GM12878 (cell line): ENCODE data around the gene AVL9. TPM values are rescaled to one million over a fixed set of nuclear protein-coding genes. Genes with fewer than 3 reads are reported as not detected.

Source experiments
- ATAC-seq: fragments of 200-7000 bp; cut with Tn5 transposase; 3 replicates; pipeline ENCODE4 v1.9.1; 2020; ENCODE audit warnings: mild to moderate bottlenecking, moderate library complexity
- BruUV-seq: library from RNA; stranded (reverse); fragments of 400-500 nt; replicated peaks from 2 replicates; lab custom pipeline; 2021; lab: Mats Ljungman, UMichigan
- CTCF ChIA-PET: fragments of 300-600 bp; sonication (Branson Sonifier 250); formaldehyde crosslinking; extraction: SDS; loops from one replicate; lab custom pipeline; 2021; ENCODE audit warnings: inconsistent platforms; lab: Yijun Ruan, JAX
- POLR2A ChIA-PET: fragments of 350-600 bp; formaldehyde crosslinking; extraction: SDS; loops from one replicate; lab custom pipeline; 2021; ENCODE audit warnings: inconsistent platforms; lab: Charles Lee
- RAD21 ChIA-PET: fragments of 300-600 bp; sonication (Branson Sonifier 250); formaldehyde crosslinking; loops from one replicate; lab custom pipeline; 2023; ENCODE audit warnings: antibody characterized with exemption; ENCODE audit not compliant: unreplicated experiment; lab: Charles Lee
- SMC1A ChIA-PET: fragments of 300-600 bp; sonication (Branson Sonifier 250); formaldehyde crosslinking; loops from one replicate; lab custom pipeline; 2023; ENCODE audit not compliant: unreplicated experiment, uncharacterized antibody; lab: Charles Lee
- DNase-seq: peaks from one replicate; pipeline ENCODE4 v3.0.0-alpha.2; 2011; ENCODE audit warnings: low read depth, low spot score
- FAIRE-seq: peaks from 3 replicates; lab custom pipeline; 2011; peaks lifted over from hg19 to GRCh38; lab: Jason Lieb, UNC
- H2AFZ ChIP-seq: 2 replicates; pipeline ENCODE4 v1.6.0; 2011; ENCODE audit warnings: low read depth, low read length, control low read depth; ENCODE audit not compliant: control insufficient read depth
- H3K27ac ChIP-seq: 2 replicates; pipeline ENCODE4 v1.5.1; 2011; ENCODE audit warnings: control low read depth; ENCODE audit not compliant: control insufficient read depth, insufficient read depth
- H3K27me3 ChIP-seq, 2 experiments: replicated peaks in 1 of 2; 2 replicates each; pipeline versions ENCODE4 v1.6.0 to v1.6.1; 2011; ENCODE audit warnings: low read length in 1 of 2; ENCODE audit not compliant: control insufficient read depth in 2 of 2, insufficient read depth in 2 of 2
- H3K36me3 ChIP-seq, 2 experiments: 2 replicates each; pipeline ENCODE4 v1.5.1; 2011; ENCODE audit warnings: low read length in 1 of 2; ENCODE audit not compliant: control insufficient read depth in 2 of 2, insufficient read depth in 2 of 2
- H3K4me1 ChIP-seq: 2 replicates; pipeline ENCODE4 v1.6.1; 2011; ENCODE audit warnings: mild to moderate bottlenecking, low read length, moderate library complexity, mixed read lengths; ENCODE audit not compliant: control insufficient read depth, insufficient read depth
- H3K4me2 ChIP-seq: 2 replicates; pipeline ENCODE4 v1.6.0; 2011; ENCODE audit warnings: control low read depth; ENCODE audit not compliant: control insufficient read depth, insufficient read depth
- H3K4me3 ChIP-seq: fragments of 200-600 bp; sonication (generic); 2 replicates; pipeline ENCODE4 v1.5.1; 2016
- H3K79me2 ChIP-seq: 2 replicates; pipeline ENCODE4 v1.6.0; 2011; ENCODE audit warnings: low read length; ENCODE audit not compliant: control insufficient read depth, insufficient read depth
- H3K9ac ChIP-seq: 2 replicates; pipeline ENCODE4 v1.8.0; 2011; ENCODE audit warnings: low read length, control low read depth, mixed read lengths; ENCODE audit not compliant: control insufficient read depth, insufficient read depth
- H3K9me3 ChIP-seq: replicated peaks from 3 replicates; pipeline ENCODE4 v1.5.1; 2011; ENCODE audit warnings: mild to moderate bottlenecking, low read length; ENCODE audit not compliant: control insufficient read depth, insufficient read depth
- H4K20me1 ChIP-seq: 2 replicates; pipeline ENCODE4 v1.6.0; 2011; ENCODE audit not compliant: control insufficient read depth, insufficient read depth
- ASH2L ChIP-seq: fragments of 300-600, 200-600 bp; sonication (generic); IDR thresholded peaks from 2 replicates; pipeline ENCODE4 v1.6.1; 2017; ENCODE audit warnings: low read depth, mild to moderate bottlenecking, borderline replicate concordance
- CBX3 ChIP-seq: fragments of 200-600 bp; sonication (generic); IDR thresholded peaks from 2 replicates; pipeline ENCODE4 v1.6.1; 2016; ENCODE audit warnings: low read depth, borderline replicate concordance
- EGR1 ChIP-seq, 2 experiments: IDR thresholded peaks; 1 replicate in 1 of 2; 2 replicates in 1 of 2; pipeline ENCODE4 v1.6.1; 2011 to 2012; ENCODE audit warnings: low read depth in 2 of 2, low read length in 2 of 2, borderline replicate concordance in 1 of 2, mild to moderate bottlenecking in 1 of 2, moderate library complexity in 1 of 2
- ESRRA ChIP-seq: IDR thresholded peaks from 2 replicates; pipeline ENCODE4 v1.6.1; 2012; ENCODE audit warnings: mild to moderate bottlenecking, low read length, improper control_type of control experiment
- FOS ChIP-seq: IDR thresholded peaks from 3 replicates; pipeline ENCODE4 v1.6.1; 2011; ENCODE audit warnings: borderline replicate concordance; ENCODE audit not compliant: insufficient read length; ENCODE audit errors: extremely low read depth
- NR2C2 ChIP-seq: IDR thresholded peaks from 2 replicates; pipeline ENCODE4 v1.6.1; 2011; ENCODE audit warnings: borderline replicate concordance, low read depth; ENCODE audit not compliant: control insufficient read depth, insufficient read length
- POU2F2 ChIP-seq: IDR thresholded peaks from 3 replicates; pipeline ENCODE4 v1.6.1; 2011; ENCODE audit warnings: low read depth, mild to moderate bottlenecking, low read length, borderline replicate concordance
- WGBS: methylation state at CpG from one replicate; pipeline ENCODE4 v1.1.6; 2016; ENCODE audit warnings: low lambda C conversion rate; ENCODE audit not compliant: insufficient replicate concordance, insufficient coverage; ENCODE audit errors: missing lambda C conversion rate; 5-methylcytosine and 5-hydroxymethylcytosine counted together
- in situ Hi-C: fragments of 300-500 bp; cut with MboI; formaldehyde crosslinking; loops from 9 replicates; pipeline ENCODE4 v1.14.3; 2018; ENCODE audit warnings: mixed read lengths
- intact Hi-C: fragments of 100-400 bp; cut with micrococcal nuclease; formaldehyde crosslinking; loops from one replicate; pipeline ENCODE4 v1.14.2; 2022; ENCODE audit not compliant: unreplicated experiment
- polyA plus RNA-seq, 11 experiments: library from polyadenylated mRNA; depleted of rRNA in 4 of 11; unstranded in 6 of 11; stranded (reverse) in 5 of 11; fragments of >200 nt; fragmentation: Nextera tagmentation in 4 of 11; fragmentation: Illumina TruSeq in 1 of 11; extraction: Ambion mirVana in 4 of 11; extraction: Trizol in 1 of 11; gene quantifications; 1 replicate in 1 of 11; 2 replicates in 10 of 11; pipeline versions ENCODE4 v1.2.1 to v1.2.3, GENCODE V29; 2011 to 2016; ENCODE audit warnings: inconsistent platforms in 2 of 11, missing spikeins in 2 of 11, low read depth in 1 of 11
- total RNA-seq, 4 experiments: library from RNA; depleted of rRNA in 3 of 4; stranded (reverse); fragments of >200 nt in 3 of 4; fragmentation: Illumina TruSeq in 1 of 4; extraction: Trizol in 1 of 4; gene quantifications; 2 replicates each; pipeline versions ENCODE4 v1.2.1 to v1.2.3, GENCODE V29; 2013 to 2021
- TF ChIP-seq, protein P1 (sequence below): IDR thresholded peaks from 2 replicates; pipeline ENCODE4 v1.6.1; 2012; ENCODE audit warnings: mild to moderate bottlenecking, low read depth, low read length
- TF ChIP-seq, protein P2 (sequence below): IDR thresholded peaks from 2 replicates; pipeline ENCODE4 v1.6.1; 2012; ENCODE audit warnings: low read length, inconsistent platforms
- TF ChIP-seq, protein P3 (sequence below): IDR thresholded peaks from 2 replicates; pipeline ENCODE4 v1.6.1; 2012; ENCODE audit warnings: low read depth, low read length, improper control_type of control experiment
- TF ChIP-seq, protein P4 (sequence below): IDR thresholded peaks from 2 replicates; pipeline ENCODE4 v1.6.1; 2011; ENCODE audit warnings: mild to moderate bottlenecking, low read depth, low read length, moderate library complexity; ENCODE audit not compliant: insufficient replicate concordance

Gene AVL9
- total and polyA plus RNA-seq, 10 of the 15 experiments (the other 5 are each of a cell fraction or from before 2014, with no cell fraction given): 4.5 to 41.6 (median 20.1) TPM

DNA sequence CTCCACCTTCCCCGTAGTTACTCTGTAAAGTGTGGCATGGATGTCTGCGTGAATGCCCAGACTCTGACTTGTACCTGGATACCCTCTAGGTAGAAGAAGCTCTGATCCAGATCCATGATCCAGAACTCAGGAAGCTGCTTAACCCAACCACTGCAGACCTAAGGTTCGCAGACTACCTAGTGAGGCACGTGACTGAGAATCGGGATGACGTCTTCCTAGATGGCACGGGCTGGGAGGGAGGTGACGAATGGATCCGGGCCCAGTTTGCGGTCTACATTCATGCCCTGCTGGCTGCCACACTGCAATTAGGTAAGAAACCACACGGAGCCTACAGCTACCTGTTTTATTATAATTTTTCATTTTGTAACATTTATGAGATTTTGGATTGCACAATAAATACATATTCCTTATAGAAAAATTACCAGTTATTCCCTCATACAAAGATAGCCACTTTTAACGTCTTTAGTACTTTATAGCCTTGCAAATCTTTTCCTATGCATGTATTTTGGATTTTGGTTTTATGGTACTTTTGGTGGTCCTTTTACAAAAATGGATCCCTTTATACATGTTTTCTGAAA, 77.9 kb downstream of the AVL9 start:
- DNase-seq (no peak), FAIRE-seq (no peak), ATAC-seq (no peak)
- H3K79me2 ChIP-seq: no peaks in the 10 kb centered on the region
- ChIA-PET SMC1A (interaction anchor here (1.9 kb wide), 1 partner anchor 12 kb away, joined by 6 read pairs; no protein-coding TSS in a partner anchor), RAD21 (no interaction called here), CTCF (interaction anchor here (1.3 kb wide), 1 partner anchor 12 kb away, joined by 5 read pairs; no protein-coding TSS in a partner anchor), POLR2A (no interaction called here)
- H3K9ac ChIP-seq: no peak overlapping the region
- WGBS: 93% methylated on average over 12 of the region's 12 CpGs
- no peak overlapping the region for H3K4me2 ChIP-seq
- H3K27ac ChIP-seq: no peak overlapping the region
- BruUV-seq: no TSS peak
- H3K4me3 ChIP-seq: no peak overlapping the region
- H3K36me3 ChIP-seq: peaks cover 2 to 16% of the 10 kb centered on the region in 2 experiments
- in situ Hi-C loops: no loop called here
- TF ChIP-seq, protein P1, sequence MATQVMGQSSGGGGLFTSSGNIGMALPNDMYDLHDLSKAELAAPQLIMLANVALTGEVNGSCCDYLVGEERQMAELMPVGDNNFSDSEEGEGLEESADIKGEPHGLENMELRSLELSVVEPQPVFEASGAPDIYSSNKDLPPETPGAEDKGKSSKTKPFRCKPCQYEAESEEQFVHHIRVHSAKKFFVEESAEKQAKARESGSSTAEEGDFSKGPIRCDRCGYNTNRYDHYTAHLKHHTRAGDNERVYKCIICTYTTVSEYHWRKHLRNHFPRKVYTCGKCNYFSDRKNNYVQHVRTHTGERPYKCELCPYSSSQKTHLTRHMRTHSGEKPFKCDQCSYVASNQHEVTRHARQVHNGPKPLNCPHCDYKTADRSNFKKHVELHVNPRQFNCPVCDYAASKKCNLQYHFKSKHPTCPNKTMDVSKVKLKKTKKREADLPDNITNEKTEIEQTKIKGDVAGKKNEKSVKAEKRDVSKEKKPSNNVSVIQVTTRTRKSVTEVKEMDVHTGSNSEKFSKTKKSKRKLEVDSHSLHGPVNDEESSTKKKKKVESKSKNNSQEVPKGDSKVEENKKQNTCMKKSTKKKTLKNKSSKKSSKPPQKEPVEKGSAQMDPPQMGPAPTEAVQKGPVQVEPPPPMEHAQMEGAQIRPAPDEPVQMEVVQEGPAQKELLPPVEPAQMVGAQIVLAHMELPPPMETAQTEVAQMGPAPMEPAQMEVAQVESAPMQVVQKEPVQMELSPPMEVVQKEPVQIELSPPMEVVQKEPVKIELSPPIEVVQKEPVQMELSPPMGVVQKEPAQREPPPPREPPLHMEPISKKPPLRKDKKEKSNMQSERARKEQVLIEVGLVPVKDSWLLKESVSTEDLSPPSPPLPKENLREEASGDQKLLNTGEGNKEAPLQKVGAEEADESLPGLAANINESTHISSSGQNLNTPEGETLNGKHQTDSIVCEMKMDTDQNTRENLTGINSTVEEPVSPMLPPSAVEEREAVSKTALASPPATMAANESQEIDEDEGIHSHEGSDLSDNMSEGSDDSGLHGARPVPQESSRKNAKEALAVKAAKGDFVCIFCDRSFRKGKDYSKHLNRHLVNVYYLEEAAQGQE: no peak
- no peak for TF ChIP-seq POU2F2
- TF ChIP-seq NR2C2: no peak
- TF ChIP-seq, protein P2, sequence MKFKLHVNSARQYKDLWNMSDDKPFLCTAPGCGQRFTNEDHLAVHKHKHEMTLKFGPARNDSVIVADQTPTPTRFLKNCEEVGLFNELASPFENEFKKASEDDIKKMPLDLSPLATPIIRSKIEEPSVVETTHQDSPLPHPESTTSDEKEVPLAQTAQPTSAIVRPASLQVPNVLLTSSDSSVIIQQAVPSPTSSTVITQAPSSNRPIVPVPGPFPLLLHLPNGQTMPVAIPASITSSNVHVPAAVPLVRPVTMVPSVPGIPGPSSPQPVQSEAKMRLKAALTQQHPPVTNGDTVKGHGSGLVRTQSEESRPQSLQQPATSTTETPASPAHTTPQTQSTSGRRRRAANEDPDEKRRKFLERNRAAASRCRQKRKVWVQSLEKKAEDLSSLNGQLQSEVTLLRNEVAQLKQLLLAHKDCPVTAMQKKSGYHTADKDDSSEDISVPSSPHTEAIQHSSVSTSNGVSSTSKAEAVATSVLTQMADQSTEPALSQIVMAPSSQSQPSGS: no peak
- TF ChIP-seq, protein P3, sequence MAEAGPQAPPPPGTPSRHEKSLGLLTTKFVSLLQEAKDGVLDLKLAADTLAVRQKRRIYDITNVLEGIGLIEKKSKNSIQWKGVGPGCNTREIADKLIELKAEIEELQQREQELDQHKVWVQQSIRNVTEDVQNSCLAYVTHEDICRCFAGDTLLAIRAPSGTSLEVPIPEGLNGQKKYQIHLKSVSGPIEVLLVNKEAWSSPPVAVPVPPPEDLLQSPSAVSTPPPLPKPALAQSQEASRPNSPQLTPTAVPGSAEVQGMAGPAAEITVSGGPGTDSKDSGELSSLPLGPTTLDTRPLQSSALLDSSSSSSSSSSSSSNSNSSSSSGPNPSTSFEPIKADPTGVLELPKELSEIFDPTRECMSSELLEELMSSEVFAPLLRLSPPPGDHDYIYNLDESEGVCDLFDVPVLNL: no peak
- no peak for TF ChIP-seq EGR1 (IDR thresholded peaks at IDR 0.05; ENCODE audit: borderline replicate concordance in 1 of 2, low read depth in 2 of 2, low read length in 2 of 2)
- TF ChIP-seq CBX3: no peak
- TF ChIP-seq ASH2L: no peak
- no peak for TF ChIP-seq FOS
- TF ChIP-seq, protein P4, sequence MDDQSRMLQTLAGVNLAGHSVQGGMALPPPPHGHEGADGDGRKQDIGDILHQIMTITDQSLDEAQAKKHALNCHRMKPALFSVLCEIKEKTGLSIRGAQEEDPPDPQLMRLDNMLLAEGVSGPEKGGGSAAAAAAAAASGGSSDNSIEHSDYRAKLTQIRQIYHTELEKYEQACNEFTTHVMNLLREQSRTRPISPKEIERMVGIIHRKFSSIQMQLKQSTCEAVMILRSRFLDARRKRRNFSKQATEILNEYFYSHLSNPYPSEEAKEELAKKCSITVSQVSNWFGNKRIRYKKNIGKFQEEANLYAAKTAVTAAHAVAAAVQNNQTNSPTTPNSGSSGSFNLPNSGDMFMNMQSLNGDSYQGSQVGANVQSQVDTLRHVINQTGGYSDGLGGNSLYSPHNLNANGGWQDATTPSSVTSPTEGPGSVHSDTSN: no peak
- no peak for TF ChIP-seq ESRRA
- no peaks in the 10 kb centered on the region for H3K27me3 ChIP-seq
- H3K9me3 ChIP-seq: no peaks in the 10 kb centered on the region
- H4K20me1 ChIP-seq: no peaks in the 10 kb centered on the region
- no peak overlapping the region for H2AFZ ChIP-seq
- intact Hi-C loops: no loop called here
- H3K4me1 ChIP-seq: no peaks in the 10 kb centered on the region
